ENCODE results near the gene MRPS2.

The MRPS2 gene

GRCh38 chr9:135489188-135489906, 11.1 kb upstream of the MRPS2 start:
- peaks cover 29% of the 10 kb centered on the region for H3K36me3 ChIP-seq (ENCODE audit: control insufficient read depth, insufficient read depth, low read length)
- no peaks in the 10 kb centered on the region for H3K9me3 ChIP-seq (ENCODE audit: control insufficient read depth, insufficient read depth, low read length)
- DNase-seq (ENCODE audit: low read depth, low spot score): no peak
- no CpG with 5 or more reads among the region's 18 CpGs for WGBS (ENCODE audit: insufficient coverage, insufficient read length)
- H3K27me3 ChIP-seq (ENCODE audit: control insufficient read depth, insufficient read depth, low read length): no peaks in the 10 kb centered on the region
- no peak overlapping the region for H3K27ac ChIP-seq (ENCODE audit: low read length)
- H3K4me3 ChIP-seq (ENCODE audit: low read length): no peak overlapping the region
- H3K4me1 ChIP-seq (ENCODE audit: control insufficient read depth, insufficient read depth, low read length): no peaks in the 10 kb centered on the region; the same call in 1 of the 2 replicates

- DNase-seq (ENCODE audit: low read depth, low spot score): no peak
- H3K27ac ChIP-seq (ENCODE audit: low read length): no peak overlapping the region
- WGBS (ENCODE audit: insufficient coverage, insufficient read length): no CpG with 5 or more reads among the region's 16 CpGs
- H3K9me3 ChIP-seq (ENCODE audit: control insufficient read depth, insufficient read depth, low read length): no peaks in the 10 kb centered on the region
- no peaks in the 10 kb centered on the region for H3K27me3 ChIP-seq (ENCODE audit: control insufficient read depth, insufficient read depth, low read length)
- no peak overlapping the region for H3K4me3 ChIP-seq (ENCODE audit: low read length)
- no peaks in the 10 kb centered on the region; the same call in 1 of the 2 replicates for H3K4me1 ChIP-seq (ENCODE audit: control insufficient read depth, insufficient read depth, low read length)
- peaks cover 20% of the 10 kb centered on the region for H3K36me3 ChIP-seq (ENCODE audit: control insufficient read depth, insufficient read depth, low read length)
Measured at GRCh38 chr9:135490166-135490870, 10.2 kb upstream of the MRPS2 start.

GRCh38 chr9:135490980-135491464, 9.5 kb upstream of the MRPS2 start:
- Histone ChIP-seq H3K4me3 (ENCODE audit: low read length) (no peak overlapping the region), H3K27ac (ENCODE audit: low read length) (no peak overlapping the region), H3K9me3 (ENCODE audit: control insufficient read depth, insufficient read depth, low read length) (no peaks in the 10 kb centered on the region), H3K27me3 (ENCODE audit: control insufficient read depth, insufficient read depth, low read length) (no peaks in the 10 kb centered on the region), H3K4me1 (ENCODE audit: control insufficient read depth, insufficient read depth, low read length) (no peaks in the 10 kb centered on the region; the same call in 1 of the 2 replicates), H3K36me3 (ENCODE audit: control insufficient read depth, insufficient read depth, low read length) (peaks cover 13% of the 10 kb centered on the region)
- DNase-seq (ENCODE audit: low read depth, low spot score): no peak
- no CpG with 5 or more reads among the region's 18 CpGs for WGBS (ENCODE audit: insufficient coverage, insufficient read length)

GRCh38 chr9:135491764-135492163, 8.7 kb upstream of the MRPS2 start:
- no peaks in the 10 kb centered on the region; the same call in 1 of the 2 replicates for H3K4me1 ChIP-seq (ENCODE audit: control insufficient read depth, insufficient read depth, low read length)
- DNase-seq (ENCODE audit: low read depth, low spot score): no peak
- no peak overlapping the region for H3K27ac ChIP-seq (ENCODE audit: low read length)

GRCh38 chr9:135492886-135493669, 7.4 kb upstream of the MRPS2 start:
- peaks cover 4% of the 10 kb centered on the region; the same call in 1 of the 2 replicates for H3K36me3 ChIP-seq (ENCODE audit: control insufficient read depth, insufficient read depth, low read length)
- H3K4me1 ChIP-seq (ENCODE audit: control insufficient read depth, insufficient read depth, low read length): no peaks in the 10 kb centered on the region; the same call in 1 of the 2 replicates
- H3K4me3 ChIP-seq (ENCODE audit: low read length): no peak overlapping the region
- no peaks in the 10 kb centered on the region for H3K9me3 ChIP-seq (ENCODE audit: control insufficient read depth, insufficient read depth, low read length)
- no peaks in the 10 kb centered on the region for H3K27me3 ChIP-seq (ENCODE audit: control insufficient read depth, insufficient read depth, low read length)
- WGBS (ENCODE audit: insufficient coverage, insufficient read length): no CpG with 5 or more reads among the region's 27 CpGs
- H3K27ac ChIP-seq (ENCODE audit: low read length): no peak overlapping the region
- no peak for DNase-seq (ENCODE audit: low read depth, low spot score)

More at GRCh38 chr9:135491764-135492163, 8.7 kb upstream of the MRPS2 start:
- H3K9me3 ChIP-seq (ENCODE audit: control insufficient read depth, insufficient read depth, low read length): no peaks in the 10 kb centered on the region
- WGBS (ENCODE audit: insufficient coverage, insufficient read length): no CpG with 5 or more reads among the region's 4 CpGs
- peaks cover 8% of the 10 kb centered on the region for H3K36me3 ChIP-seq (ENCODE audit: control insufficient read depth, insufficient read depth, low read length)
- no peaks in the 10 kb centered on the region for H3K27me3 ChIP-seq (ENCODE audit: control insufficient read depth, insufficient read depth, low read length)
- H3K4me3 ChIP-seq (ENCODE audit: low read length): no peak overlapping the region

- Histone ChIP-seq H3K4me3 (ENCODE audit: low read length) (no peak overlapping the region), H3K27ac (ENCODE audit: low read length) (no peak overlapping the region), H3K27me3 (ENCODE audit: control insufficient read depth, insufficient read depth, low read length) (no peaks in the 10 kb centered on the region), H3K36me3 (ENCODE audit: control insufficient read depth, insufficient read depth, low read length) (no peaks in the 10 kb centered on the region), H3K4me1 (ENCODE audit: control insufficient read depth, insufficient read depth, low read length) (no peaks in the 10 kb centered on the region), H3K9me3 (ENCODE audit: control insufficient read depth, insufficient read depth, low read length) (no peaks in the 10 kb centered on the region)
- WGBS (ENCODE audit: insufficient coverage, insufficient read length): no CpG with 5 or more reads among the region's 30 CpGs
- DNase-seq (ENCODE audit: low read depth, low spot score): no peak
Measured at GRCh38 chr9:135494791-135495559, 5.5 kb upstream of the MRPS2 start.

- H3K4me1 ChIP-seq (ENCODE audit: control insufficient read depth, insufficient read depth, low read length): no peaks in the 10 kb centered on the region
- peaks cover 9% of the 10 kb centered on the region for H3K36me3 ChIP-seq (ENCODE audit: control insufficient read depth, insufficient read depth, low read length)
- WGBS (ENCODE audit: insufficient coverage, insufficient read length): no CpG with 5 or more reads among the region's 15 CpGs
- no peak for DNase-seq (ENCODE audit: low read depth, low spot score)
- no peaks in the 10 kb centered on the region for H3K9me3 ChIP-seq (ENCODE audit: control insufficient read depth, insufficient read depth, low read length)
- H3K4me3 ChIP-seq (ENCODE audit: low read length): no peak overlapping the region
- H3K27ac ChIP-seq (ENCODE audit: low read length): no peak overlapping the region
- H3K27me3 ChIP-seq (ENCODE audit: control insufficient read depth, insufficient read depth, low read length): no peaks in the 10 kb centered on the region
Measured at GRCh38 chr9:135498381-135499126, 1.9 kb upstream of the MRPS2 start.

- Histone ChIP-seq H3K9me3 (ENCODE audit: control insufficient read depth, insufficient read depth, low read length) (no peaks in the 10 kb centered on the region), H3K36me3 (ENCODE audit: control insufficient read depth, insufficient read depth, low read length) (peaks cover 16% of the 10 kb centered on the region), H3K27ac (ENCODE audit: low read length) (no peak overlapping the region), H3K4me1 (ENCODE audit: control insufficient read depth, insufficient read depth, low read length) (no peaks in the 10 kb centered on the region), H3K27me3 (ENCODE audit: control insufficient read depth, insufficient read depth, low read length) (no peaks in the 10 kb centered on the region), H3K4me3 (ENCODE audit: low read length) (peak overlapping the region; percentile 91; the same call in 1 of the 2 replicates)
- DNase-seq (ENCODE audit: low read depth, low spot score): no peak
- WGBS (ENCODE audit: insufficient coverage, insufficient read length): no CpG with 5 or more reads among the region's 58 CpGs
Measured at GRCh38 chr9:135499326-135500070, 984 bp upstream of the MRPS2 start.

- no CpG with 5 or more reads among the region's 29 CpGs for WGBS (ENCODE audit: insufficient coverage, insufficient read length)
- peaks cover 19% of the 10 kb centered on the region for H3K36me3 ChIP-seq (ENCODE audit: control insufficient read depth, insufficient read depth, low read length)
- no peaks in the 10 kb centered on the region for H3K4me1 ChIP-seq (ENCODE audit: control insufficient read depth, insufficient read depth, low read length)
- no peaks in the 10 kb centered on the region for H3K9me3 ChIP-seq (ENCODE audit: control insufficient read depth, insufficient read depth, low read length)
- H3K4me3 ChIP-seq (ENCODE audit: low read length): peak overlapping the region; percentile 91; the same call in 1 of the 2 replicates
- DNase-seq (ENCODE audit: low read depth, low spot score): no peak
- no peak overlapping the region for H3K27ac ChIP-seq (ENCODE audit: low read length)
- no peaks in the 10 kb centered on the region for H3K27me3 ChIP-seq (ENCODE audit: control insufficient read depth, insufficient read depth, low read length)
Measured at GRCh38 chr9:135500071-135500524, 384 bp upstream of the MRPS2 start.
